Measurements from ENCODE around the gene SAT2. TPM values are rescaled to one million over a fixed set of nuclear protein-coding genes. Genes with fewer than 3 reads are reported as not detected.

SAT2 gene
- total RNA-seq, 2 donors from 2014 or later: 82.7 to 103 TPM

- no peaks in the 10 kb centered on the region for H3K9me3 ChIP-seq (ENCODE audit: control insufficient read depth, low read length)
- Mint-ChIP-seq H3K4me3 (peak within 1 kb of the TSS; percentile 79), H3K36me3 (ENCODE audit: low read depth) (peaks cover 24% of the 10 kb centered on the region), H3K4me1 (peaks cover 14% of the 10 kb centered on the region), H3K9me3 (no peaks in the 10 kb centered on the region), H3K27ac (peak within 1 kb of the TSS; percentile 100), H3K27me3 (ENCODE audit: insufficient read depth) (no peaks in the 10 kb centered on the region)
- H3K36me3 ChIP-seq (ENCODE audit: control insufficient read depth, insufficient read depth, low read length): peaks cover 36% of the 10 kb centered on the region
- peak within 1 kb of the TSS; percentile 95 for H3K9ac ChIP-seq (ENCODE audit: extremely low read depth, low read length, poor library complexity, severe bottlenecking)
- H3K4me1 ChIP-seq (ENCODE audit: control insufficient read depth, insufficient read depth, low read length): peaks cover 3% of the 10 kb centered on the region
- DNase-seq: peak; percentile 99
- TF ChIP-seq, protein P1, sequence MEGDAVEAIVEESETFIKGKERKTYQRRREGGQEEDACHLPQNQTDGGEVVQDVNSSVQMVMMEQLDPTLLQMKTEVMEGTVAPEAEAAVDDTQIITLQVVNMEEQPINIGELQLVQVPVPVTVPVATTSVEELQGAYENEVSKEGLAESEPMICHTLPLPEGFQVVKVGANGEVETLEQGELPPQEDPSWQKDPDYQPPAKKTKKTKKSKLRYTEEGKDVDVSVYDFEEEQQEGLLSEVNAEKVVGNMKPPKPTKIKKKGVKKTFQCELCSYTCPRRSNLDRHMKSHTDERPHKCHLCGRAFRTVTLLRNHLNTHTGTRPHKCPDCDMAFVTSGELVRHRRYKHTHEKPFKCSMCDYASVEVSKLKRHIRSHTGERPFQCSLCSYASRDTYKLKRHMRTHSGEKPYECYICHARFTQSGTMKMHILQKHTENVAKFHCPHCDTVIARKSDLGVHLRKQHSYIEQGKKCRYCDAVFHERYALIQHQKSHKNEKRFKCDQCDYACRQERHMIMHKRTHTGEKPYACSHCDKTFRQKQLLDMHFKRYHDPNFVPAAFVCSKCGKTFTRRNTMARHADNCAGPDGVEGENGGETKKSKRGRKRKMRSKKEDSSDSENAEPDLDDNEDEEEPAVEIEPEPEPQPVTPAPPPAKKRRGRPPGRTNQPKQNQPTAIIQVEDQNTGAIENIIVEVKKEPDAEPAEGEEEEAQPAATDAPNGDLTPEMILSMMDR (conservative IDR thresholded peaks at IDR 0.05): no peak
- H3K27me3 ChIP-seq (ENCODE audit: control insufficient read depth, insufficient read depth, low read length, poor library complexity, severe bottlenecking): no peaks in the 10 kb centered on the region
- WGBS, 2 experiments (ENCODE audit: insufficient coverage in 1 of 2, insufficient read length in 1 of 2): 38 to 49% methylated on average over 53 to 69 of the region's 69 CpGs
- H3K27ac ChIP-seq (ENCODE audit: low read depth, low read length): peak within 1 kb of the TSS; percentile 98
- peak within 1 kb of the TSS; percentile 90 for H3K4me3 ChIP-seq (ENCODE audit: low read length)
Measured at GRCh38 chr17:7583253-7584109, 44.1 kb downstream of the SAT2 start, which contains the start of gene MPDU1. TSS of gene MPDU1 (plus strand) at chr17:7583852. CDS start at chr17:7583863, 11 bp downstream.

DNA sequence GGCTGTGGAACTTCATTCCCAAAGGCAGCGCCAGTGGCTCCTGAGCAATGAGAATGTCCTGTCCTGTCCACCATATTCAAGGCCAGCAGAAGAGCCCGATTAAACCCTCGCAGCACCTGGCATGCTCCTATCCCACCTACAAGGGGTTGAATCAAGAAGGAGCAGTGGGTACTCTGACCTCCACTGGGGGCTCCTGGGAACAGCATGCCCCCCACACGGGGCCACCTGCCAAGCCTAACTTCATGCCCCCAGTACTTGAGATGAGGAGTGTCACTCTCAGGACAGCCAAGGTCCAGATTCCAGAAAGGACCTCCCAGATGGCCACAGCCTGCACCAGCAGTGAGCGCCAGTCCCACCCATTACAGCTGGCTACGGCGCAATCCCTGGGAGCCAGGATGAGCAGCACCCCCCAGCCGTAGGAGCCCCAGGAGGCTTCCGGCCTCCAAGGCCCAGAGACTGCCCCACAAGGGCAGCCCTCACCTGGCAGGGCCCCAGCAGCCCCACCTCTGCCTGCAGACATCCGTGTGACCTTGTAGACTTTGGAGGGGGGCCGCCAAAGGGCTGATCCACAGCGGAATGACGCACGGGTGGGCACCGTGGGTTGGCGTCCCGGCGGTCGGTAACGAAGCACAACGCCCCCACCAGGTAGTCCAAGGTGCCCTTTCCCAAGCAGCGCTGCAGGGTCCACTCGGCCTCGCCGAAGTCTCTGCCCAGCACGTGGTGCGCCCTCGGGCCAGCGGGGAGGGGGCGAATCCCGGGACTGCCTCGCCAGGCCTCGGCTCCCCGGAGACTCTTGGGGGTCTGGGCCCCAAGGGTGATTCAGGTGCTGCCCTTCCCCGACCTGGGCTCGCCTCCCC is 45.0 kb downstream of the SAT2 start:
- peak; percentile 57 for DNase-seq
- Histone ChIP-seq H3K36me3 (ENCODE audit: control insufficient read depth, insufficient read depth, low read length) (peaks cover 36% of the 10 kb centered on the region), H3K4me1 (ENCODE audit: control insufficient read depth, insufficient read depth, low read length) (peaks cover 3% of the 10 kb centered on the region), H3K9me3 (ENCODE audit: control insufficient read depth, low read length) (no peaks in the 10 kb centered on the region), H3K27me3 (ENCODE audit: control insufficient read depth, insufficient read depth, low read length, poor library complexity, severe bottlenecking) (no peaks in the 10 kb centered on the region), H3K27ac (ENCODE audit: low read depth, low read length) (peak overlapping the region; percentile 98), H3K4me3 (ENCODE audit: low read length) (no peak overlapping the region), H3K9ac (ENCODE audit: extremely low read depth, low read length, poor library complexity, severe bottlenecking) (peak overlapping the region; percentile 95)
- Mint-ChIP-seq H3K27me3 (ENCODE audit: insufficient read depth) (no peaks in the 10 kb centered on the region), H3K36me3 (ENCODE audit: low read depth) (peaks cover 28% of the 10 kb centered on the region), H3K4me1 (peaks cover 17% of the 10 kb centered on the region), H3K27ac (peak overlapping the region; percentile 100), H3K4me3 (peak overlapping the region; percentile 79), H3K9me3 (no peaks in the 10 kb centered on the region)
- TF ChIP-seq, protein P1 (conservative IDR thresholded peaks at IDR 0.05): no peak
- 93 to 94% methylated on average over 33 to 36 of the region's 36 CpGs for WGBS, 2 experiments (ENCODE audit: insufficient coverage in 1 of 2, insufficient read length in 1 of 2)

All from endodermal cell (in vitro differentiated cells).